CD4-positive, alpha-beta T cell treated with Interleukin-2 at 100 ng/mL for 4 hours (primary cell): ENCODE results near the gene TRIM59.

ENCODE experiments used
- DNase-seq: peaks from one replicate; pipeline ENCODE4 v3.0.0-alpha.2; 2020; ENCODE audit warnings: low spot score

TRIM59 gene

DNA sequence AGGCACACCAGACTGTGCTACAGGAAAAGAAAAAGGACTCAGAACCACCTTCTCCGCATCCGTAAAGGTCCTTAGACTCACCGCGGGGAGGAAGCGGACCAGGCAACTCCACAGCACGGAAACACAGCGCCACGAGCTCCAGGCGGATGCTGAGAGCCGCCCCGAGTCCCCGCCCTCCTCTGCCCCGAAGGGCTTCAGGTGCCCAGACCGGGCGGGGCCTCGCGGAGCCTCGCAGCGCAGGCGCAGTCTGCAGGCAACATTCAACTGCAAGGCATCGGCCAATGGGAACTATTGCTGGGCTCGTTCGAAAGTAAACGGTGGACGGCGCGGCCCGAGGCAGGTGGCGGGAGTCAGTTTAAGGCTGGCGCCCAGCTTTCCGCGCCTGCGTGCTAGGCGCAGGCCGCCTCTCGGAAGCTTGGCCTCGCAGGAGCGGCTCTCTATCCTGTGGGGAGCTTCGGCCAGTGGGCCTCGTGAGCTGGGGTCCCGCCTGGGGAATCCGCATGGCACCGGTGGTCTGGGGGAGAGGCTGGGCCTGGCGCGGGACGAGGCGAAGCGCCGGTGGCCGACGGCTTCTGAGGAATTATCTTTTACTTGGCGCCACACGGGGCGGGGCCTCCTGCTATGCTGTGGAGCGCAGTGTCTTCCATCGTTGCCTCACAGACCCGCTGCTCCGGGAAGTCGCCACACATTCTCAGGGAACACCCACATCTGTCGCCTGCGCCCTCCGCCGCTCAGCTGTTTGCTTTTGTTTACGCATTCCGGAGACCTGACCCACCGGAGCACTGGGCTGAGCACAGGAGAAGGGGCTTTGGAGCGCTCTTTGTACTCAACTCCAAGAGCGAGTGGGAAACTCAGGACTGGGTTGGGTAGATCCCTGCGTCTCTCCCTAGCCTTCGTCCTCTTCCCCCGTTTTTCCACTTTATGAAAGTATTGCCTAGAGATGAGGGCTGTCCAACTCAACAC lies at the start of gene TRIM59:
TSS of gene TRIM59 (minus strand) at position 151 of the 963 bp plus-strand sequence. CDS start 10,603 bp downstream, outside the sequence.
- peak; percentile 97 for DNase-seq

GRCh38 chr3:160498202-160498601 lies 48.6 kb upstream of the TRIM59 start:
- DNase-seq = no peak

DNA sequence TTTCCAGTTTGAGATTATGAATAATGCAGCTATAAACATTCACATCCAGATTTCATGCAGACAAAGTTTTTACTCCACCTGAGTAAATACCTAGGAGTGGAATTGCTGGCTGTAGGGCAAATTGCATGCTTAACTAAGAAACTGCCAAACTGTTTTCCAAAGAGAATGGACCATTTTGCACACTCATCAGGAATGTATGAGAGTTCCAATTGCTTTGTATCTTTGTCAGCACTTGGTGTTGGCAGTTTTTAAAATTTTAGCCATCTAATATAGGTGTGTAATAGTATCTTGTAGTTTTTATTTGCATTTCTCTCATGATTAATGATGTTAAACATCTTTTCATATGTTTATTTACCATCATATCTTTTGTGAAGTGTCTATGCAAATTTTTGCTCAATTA lies 40.6 kb upstream of the TRIM59 start:
- DNase-seq = no peak

GRCh38 chr3:160486459-160486869 lies 36.9 kb upstream of the TRIM59 start:
- DNase-seq = peak; percentile 45

DNA sequence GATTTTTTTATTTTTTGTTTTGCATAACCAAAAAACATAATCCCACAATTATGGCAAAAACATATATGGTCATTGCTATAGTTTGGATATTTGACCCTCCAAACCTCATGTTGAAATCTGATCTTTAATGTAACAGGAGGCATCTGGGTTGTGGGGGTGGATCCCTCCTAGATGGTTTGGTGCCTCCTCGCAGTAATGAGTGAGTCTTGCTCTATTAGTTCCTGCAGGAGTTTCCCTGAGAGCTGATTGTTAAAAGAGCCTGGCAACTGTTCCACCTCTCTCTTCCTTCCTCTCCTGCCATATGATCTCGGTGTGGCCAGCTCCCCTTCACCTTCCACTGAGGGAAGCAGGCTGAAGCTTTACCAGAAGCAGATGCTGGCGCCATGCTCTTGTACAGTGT lies 33.2 kb upstream of the TRIM59 start:
- no peak for DNase-seq

DNA sequence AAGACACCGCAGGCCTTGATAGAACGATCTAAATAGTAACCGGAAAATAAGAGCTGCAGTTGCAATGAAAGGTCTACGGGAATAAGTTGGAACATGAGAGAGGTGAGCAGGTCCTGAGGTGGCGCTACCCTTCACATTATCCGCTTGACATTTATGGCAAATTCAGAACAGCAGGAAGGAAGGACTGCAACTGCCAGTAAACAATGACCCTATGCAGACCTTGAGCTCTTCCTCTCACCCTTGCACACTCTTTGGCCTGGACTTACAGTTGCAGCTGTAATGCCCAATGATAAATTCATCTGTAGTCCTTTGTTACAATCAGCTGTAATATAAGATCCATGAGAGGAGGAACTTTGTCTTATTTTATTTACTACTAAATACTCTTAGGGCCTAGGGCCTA lies 32.3 kb upstream of the TRIM59 start:
- no peak for DNase-seq

DNA sequence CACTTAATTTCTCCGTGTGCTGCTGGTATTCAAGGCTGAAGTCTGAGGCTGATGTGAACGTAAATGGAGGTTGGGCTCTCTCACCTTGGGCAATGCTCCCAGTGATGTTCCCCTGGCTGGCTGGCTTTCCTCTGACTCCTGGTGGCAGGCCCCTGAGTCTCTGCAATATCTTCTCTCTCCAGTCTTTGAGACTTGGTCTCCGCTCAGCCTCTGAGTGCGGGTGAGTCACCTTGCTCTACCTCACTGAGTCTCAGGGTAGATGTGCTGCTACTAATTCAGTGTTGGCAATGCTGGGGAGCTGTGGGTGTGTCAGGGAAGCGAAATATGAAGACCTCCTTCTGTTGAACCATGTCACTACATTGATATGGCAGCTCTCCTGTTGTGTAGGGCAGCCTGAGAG lies 31.3 kb upstream of the TRIM59 start:
- no peak for DNase-seq

DNA sequence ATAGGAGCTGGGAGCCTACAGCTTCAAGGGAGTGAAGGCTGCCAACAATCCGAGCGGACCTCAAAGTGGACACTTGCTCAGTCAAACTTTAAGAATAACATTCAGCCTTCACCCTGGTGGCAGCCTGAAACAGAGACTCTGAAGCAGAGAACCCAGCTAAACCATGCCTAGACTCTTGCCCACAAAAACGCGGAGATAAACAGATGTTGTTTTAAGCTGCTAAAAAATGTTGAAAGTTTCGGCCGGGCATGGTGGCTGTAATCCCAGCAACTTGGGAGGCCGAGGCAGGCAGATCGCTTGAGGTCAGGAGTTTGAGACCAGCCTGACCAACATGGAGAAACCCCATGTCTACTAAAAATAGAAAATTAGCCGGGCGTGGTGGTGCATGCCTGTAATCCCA lies 29.8 kb upstream of the TRIM59 start:
- no peak for DNase-seq

DNA sequence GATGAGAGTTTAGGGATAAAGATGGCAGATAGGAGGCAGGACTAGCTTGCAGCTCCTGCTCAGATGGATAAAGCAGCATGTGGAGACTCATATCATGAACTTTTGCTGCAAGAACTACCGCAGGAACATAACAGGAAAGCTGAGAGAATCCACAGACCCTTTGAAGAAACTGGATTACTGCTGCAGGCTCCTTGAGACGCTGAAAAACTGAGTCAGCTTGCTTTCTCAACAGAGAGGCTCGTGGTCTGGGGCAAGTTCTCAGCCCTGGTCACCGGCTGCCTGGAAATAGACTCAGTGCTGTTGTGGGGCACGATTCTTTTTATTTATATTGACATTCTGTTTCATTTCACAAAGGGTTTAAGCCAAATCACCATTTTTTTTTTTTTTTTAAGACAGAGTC lies 28.8 kb upstream of the TRIM59 start:
- no peak for DNase-seq

DNA sequence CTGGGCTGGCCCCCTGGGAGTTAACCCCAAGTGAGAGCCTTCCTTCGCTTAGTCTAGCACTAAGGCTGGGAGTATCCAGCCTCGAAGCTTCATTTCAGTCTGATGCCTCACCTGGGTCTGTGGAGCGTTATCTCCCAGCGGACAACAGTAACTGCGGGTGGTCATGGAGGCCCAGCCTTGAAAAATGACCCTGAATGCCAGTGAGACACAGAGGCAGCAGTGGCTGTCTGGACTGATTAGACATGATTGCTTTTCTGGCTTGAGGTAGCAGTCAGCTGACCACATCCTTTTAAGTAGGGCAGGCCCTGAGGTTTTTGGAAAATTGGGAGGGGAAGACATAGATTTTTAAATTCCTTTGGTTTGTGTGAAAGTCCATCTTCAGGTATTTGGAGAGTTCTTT lies 28.2 kb upstream of the TRIM59 start:
- no peak for DNase-seq

DNA sequence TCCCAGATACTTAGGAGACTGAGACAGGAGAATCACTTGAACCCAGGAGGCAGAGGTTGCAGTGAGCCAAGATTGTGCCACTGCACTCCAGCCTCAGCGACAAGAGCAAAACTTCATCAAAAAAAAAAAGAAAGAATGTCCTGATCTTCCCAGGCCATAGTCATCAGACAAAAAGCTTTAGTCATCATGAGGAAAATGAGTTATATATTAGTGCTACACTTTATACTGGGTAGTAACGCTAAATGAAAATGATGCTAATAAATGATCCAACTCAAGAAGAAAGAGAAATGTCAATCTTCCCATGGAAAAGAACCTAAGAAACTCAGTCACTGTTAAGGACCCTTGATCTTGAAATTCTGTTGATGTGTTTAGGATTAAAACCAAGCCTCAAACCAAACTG lies 26.3 kb upstream of the TRIM59 start:
- no peak for DNase-seq

DNA sequence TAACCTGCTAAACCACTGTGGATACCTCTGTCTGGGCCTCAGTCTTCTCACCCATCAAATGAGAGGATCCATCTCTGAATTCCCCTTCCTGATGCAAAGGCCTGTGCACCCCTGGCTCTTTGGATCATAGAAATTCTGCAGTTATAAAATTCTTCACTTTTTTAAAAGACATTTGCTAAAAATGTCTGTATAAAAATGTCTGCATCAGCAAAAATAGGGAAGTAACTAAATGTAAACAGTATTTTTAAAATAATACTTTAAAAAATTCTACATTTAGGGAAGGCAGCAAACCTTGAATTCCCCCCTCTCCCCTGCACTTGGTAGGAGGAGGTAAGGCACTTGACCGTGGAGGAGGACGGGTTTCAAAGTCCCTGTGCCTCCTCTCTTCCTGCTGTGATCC lies 25.6 kb upstream of the TRIM59 start:
- DNase-seq = no peak

- no peak for DNase-seq
These were observed 24.8 kb upstream of the TRIM59 start for GRCh38 chr3:160474416-160474838.

- DNase-seq = no peak
These were observed 24.4 kb upstream of the TRIM59 start for GRCh38 chr3:160473978-160474377.

DNA sequence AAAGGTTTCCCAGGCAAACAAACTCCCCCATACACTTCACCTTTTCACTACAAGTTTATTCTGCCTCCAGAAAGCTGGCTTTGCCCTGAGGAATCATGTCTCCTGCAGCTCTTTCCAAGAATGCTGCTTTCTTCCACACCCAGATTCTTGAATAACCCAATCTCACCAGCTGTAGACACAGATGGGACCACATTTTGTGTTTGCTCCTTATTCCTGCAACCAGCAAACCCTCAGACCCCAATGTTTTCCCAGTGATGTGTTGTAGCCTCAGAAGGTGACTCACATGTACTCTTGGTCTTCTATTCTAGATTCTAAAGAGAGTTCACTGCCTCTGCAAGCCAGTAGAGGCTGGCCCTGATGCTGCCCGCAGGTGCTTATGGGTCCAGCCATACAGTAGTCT lies 23.6 kb upstream of the TRIM59 start:
- DNase-seq = no peak

DNA sequence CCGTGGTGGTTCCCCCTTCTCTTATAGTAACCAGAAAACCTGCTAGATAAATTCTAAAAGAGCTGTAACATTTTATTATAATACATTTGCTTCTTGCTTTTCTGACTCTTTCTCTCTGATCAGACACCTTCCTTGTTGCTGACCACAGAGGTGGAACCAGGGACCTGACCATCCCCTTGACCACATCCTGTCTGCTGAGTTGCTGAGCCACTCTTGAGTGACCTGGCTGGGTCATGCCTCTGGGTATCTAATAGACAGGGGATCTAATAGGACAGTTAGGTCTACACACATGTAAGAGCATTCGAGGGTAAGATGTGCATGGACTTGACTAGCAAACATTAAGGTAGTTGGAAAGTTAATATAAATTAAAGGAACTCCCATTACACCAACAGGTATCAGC lies 22.8 kb upstream of the TRIM59 start:
- DNase-seq = no peak

DNA sequence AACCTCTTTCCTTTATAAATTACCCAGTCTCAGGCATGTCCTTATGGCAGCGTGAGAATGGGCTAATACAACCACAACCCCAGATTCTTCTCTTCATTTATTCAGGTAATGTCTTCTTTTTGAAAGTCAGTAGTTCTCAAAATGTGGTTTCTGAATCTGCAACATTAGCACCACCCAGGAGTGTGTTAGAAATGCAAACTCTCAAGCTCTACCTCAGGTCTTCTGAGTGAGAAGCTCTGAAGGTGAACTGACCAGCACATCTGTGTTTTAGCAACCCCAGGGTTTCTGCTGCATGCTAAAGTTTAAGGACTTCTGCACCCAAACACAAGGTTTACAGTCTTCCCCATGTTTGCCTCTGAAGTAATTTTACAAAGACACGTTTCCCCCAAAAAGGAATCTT lies 22.3 kb upstream of the TRIM59 start:
- no peak for DNase-seq

- no peak for DNase-seq
These were observed 20.6 kb upstream of the TRIM59 start for GRCh38 chr3:160470181-160470580.

GRCh38 chr3:160464971-160465370 lies 15.4 kb upstream of the TRIM59 start:
- no peak for DNase-seq

GRCh38 chr3:160464321-160464720 lies 14.7 kb upstream of the TRIM59 start:
- no peak for DNase-seq

DNA sequence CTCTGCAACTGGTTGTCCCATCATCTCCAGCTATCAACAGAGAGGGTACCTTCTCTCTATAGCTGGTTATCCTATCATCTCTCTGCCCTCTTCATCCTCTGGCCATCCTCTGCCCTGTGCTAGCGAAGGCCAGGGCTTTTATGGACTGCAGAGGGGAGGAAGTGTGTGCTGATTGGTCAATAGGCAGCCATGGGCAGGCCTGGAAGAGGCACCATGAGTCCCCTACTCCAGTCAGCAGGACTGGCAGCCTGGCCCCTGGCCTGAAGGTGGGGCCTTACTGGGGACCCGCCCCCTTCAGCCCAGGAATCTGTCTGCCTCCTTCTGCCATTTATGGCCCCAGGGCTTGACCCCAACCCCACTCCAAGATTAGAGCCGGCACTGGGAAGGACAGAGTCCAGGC lies 10.4 kb upstream of the TRIM59 start:
- DNase-seq = no peak

DNA sequence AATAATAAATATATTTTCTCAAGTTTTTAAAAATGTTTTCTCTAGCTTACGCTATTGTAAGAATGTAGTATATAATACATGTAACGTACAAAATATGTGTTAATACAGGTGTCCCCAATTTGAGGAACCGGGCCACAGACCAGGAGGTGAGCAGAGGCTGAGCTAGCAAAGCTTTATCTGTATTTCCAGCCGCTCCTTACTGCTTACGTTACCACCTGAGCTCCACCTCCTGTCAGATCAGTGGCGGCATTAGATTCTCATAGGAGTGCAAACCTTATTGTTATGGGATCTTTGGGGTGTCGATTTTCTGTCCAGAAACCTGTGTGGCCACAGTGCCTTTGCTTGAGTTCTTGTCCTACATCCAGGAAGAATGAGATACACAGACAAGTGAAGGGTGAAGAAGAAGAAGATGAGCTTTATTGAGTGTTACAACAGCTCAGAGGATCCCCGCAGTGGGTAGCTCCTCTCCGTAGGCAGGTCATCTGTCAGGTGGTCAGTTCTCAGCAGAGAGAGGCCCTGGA lies 9.9 kb upstream of the TRIM59 start:
- DNase-seq = no peak

DNA sequence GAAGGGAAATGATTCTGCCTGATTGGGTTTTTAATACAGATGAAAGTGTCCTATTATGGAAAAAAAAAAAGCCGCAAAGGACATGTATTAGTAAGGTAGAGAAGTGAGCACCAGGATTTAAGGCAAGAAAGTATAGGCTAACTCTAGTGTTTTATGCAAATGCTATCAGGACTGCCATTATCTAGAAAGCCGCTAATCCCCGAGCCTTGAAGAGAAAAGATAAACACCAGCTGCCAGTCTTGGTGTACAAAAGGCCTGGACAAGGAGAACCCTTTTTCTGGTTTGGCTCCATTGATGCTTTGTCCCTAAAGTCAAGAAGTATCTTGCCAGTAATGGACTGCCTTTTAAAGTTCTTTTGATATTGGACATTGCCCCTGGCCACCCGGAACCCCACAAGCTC lies 8.6 kb upstream of the TRIM59 start:
- DNase-seq = no peak

DNA sequence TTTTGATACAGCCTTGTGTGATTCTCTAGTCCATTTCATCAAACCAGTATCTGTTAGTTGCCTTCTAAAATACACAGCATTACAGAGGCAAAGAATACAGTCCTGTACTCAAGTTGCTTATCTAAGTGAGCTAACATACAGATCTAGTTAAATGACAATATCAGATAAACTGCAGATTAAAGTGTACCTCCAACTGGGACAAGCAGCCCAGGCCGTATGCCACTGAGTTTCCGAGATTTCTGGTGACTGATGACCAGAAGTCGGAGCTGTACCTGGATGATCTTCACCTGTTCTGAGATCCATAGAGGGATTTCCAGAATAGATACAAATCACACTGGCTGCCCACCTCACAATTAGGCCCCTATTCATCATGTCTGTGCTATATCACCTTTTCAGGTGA lies 6.3 kb upstream of the TRIM59 start:
- DNase-seq = no peak
